ENCODE data around the gene RPUSD2.

The RPUSD2 gene

DNA sequence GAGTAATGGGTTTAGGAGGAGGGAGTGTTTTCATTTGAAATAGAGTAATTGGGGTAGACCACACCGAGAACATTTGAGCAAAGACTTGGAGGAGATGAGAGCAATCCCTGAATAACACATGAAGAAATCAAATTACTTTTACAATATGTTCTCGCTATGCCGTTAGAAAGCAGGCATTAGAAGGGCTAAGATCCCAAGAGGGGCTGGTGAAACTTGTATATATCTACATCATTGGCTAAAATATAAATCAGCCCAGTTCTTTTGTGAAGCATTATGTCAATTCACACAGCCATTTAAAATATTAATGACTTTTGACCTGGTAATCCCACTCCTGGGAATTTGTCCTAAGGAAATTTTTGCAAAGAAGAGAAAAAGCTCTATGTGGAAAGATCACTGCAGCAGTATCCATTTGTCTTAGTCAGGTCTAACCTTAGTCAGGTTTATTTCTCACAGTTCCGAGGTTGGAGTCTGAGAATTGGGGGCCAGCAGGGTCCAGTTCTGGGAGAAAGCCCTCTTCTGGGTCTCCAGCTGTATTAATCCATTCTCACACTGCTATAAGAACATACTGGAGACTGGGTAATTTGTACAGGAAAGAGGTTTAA, 35.2 kb upstream of the RPUSD2 start:
- Histone ChIP-seq H3K4me1 (ENCODE audit: low read length) (peaks cover 4% of the 10 kb centered on the region; the same call in 1 of the 2 replicates), H3K36me3 (replicated peaks; ENCODE audit: low read depth, low read length) (no peaks in the 10 kb centered on the region), H4K20me1 (ENCODE audit: insufficient read depth, low read length) (no peaks in the 10 kb centered on the region), H3K4me3 (ENCODE audit: low read length) (no peak overlapping the region), H3K27me3 (ENCODE audit: low read depth, low read length) (no peaks in the 10 kb centered on the region), H3K9ac (ENCODE audit: low read length) (no peak overlapping the region), H3K4me2 (ENCODE audit: low read length) (no peak overlapping the region), H3K27ac (ENCODE audit: low read length) (no peak overlapping the region), H2AFZ (ENCODE audit: low read depth, low read length) (no peak overlapping the region), H3K9me3 (ENCODE audit: insufficient read depth, low read length) (no peaks in the 10 kb centered on the region), H3K79me2 (ENCODE audit: low read length) (no peaks in the 10 kb centered on the region)
- TF ChIP-seq EZH2phosphoT487 (IDR thresholded peaks at IDR 0.05; ENCODE audit: low read depth) = no peak
- TF ChIP-seq, protein P1, sequence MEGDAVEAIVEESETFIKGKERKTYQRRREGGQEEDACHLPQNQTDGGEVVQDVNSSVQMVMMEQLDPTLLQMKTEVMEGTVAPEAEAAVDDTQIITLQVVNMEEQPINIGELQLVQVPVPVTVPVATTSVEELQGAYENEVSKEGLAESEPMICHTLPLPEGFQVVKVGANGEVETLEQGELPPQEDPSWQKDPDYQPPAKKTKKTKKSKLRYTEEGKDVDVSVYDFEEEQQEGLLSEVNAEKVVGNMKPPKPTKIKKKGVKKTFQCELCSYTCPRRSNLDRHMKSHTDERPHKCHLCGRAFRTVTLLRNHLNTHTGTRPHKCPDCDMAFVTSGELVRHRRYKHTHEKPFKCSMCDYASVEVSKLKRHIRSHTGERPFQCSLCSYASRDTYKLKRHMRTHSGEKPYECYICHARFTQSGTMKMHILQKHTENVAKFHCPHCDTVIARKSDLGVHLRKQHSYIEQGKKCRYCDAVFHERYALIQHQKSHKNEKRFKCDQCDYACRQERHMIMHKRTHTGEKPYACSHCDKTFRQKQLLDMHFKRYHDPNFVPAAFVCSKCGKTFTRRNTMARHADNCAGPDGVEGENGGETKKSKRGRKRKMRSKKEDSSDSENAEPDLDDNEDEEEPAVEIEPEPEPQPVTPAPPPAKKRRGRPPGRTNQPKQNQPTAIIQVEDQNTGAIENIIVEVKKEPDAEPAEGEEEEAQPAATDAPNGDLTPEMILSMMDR (IDR thresholded peaks at IDR 0.05; ENCODE audit: low read depth, low read length) = no peak

- Histone ChIP-seq H3K9me3 (ENCODE audit: insufficient read depth, low read length) (no peaks in the 10 kb centered on the region), H3K79me2 (ENCODE audit: low read length) (no peaks in the 10 kb centered on the region), H3K4me3 (ENCODE audit: low read length) (no peak overlapping the region), H4K20me1 (ENCODE audit: insufficient read depth, low read length) (no peaks in the 10 kb centered on the region), H3K4me1 (ENCODE audit: low read length) (peaks cover 4% of the 10 kb centered on the region; the same call in 1 of the 2 replicates), H3K9ac (ENCODE audit: low read length) (no peak overlapping the region), H3K27me3 (ENCODE audit: low read depth, low read length) (no peaks in the 10 kb centered on the region), H3K27ac (ENCODE audit: low read length) (no peak overlapping the region), H2AFZ (ENCODE audit: low read depth, low read length) (no peak overlapping the region), H3K4me2 (ENCODE audit: low read length) (no peak overlapping the region), H3K36me3 (replicated peaks; ENCODE audit: low read depth, low read length) (no peaks in the 10 kb centered on the region)
- TF ChIP-seq, protein P1 (IDR thresholded peaks at IDR 0.05; ENCODE audit: low read depth, low read length) = no peak
- TF ChIP-seq EZH2phosphoT487 (IDR thresholded peaks at IDR 0.05; ENCODE audit: low read depth) = no peak
Observed at GRCh38 chr15:40534371-40534770, 34.7 kb upstream of the RPUSD2 start.

DNA sequence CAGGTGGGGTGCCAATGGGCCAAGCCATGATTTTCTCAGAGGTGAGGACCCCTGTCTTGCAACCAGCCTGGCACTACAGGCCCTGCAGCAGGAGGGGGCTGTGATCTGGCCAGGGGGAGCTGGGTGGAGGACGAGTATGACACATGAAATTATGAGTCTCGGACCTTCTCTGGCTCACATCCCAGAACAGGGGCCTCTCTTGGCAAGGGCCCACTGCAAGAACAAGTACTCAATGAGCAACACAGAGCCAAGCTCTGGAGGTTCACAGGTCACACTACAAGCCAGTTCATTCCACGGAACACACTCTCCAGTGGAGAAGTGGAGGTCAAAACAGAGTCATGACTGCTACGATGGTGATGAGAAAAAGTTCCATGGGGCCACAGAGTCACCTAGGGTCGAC, 32.6 kb upstream of the RPUSD2 start:
- no peaks in the 10 kb centered on the region for H3K9me3 ChIP-seq (ENCODE audit: insufficient read depth, low read length)
- no peak overlapping the region for H3K4me3 ChIP-seq (ENCODE audit: low read length)
- H3K27ac ChIP-seq (ENCODE audit: low read length) = no peak overlapping the region
- H3K9ac ChIP-seq (ENCODE audit: low read length) = no peak overlapping the region
- H3K79me2 ChIP-seq (ENCODE audit: low read length) = no peaks in the 10 kb centered on the region
- H2AFZ ChIP-seq (ENCODE audit: low read depth, low read length) = no peak overlapping the region
- H3K27me3 ChIP-seq (ENCODE audit: low read depth, low read length) = no peaks in the 10 kb centered on the region
- peaks cover 4% of the 10 kb centered on the region; the same call in 1 of the 2 replicates for H3K4me1 ChIP-seq (ENCODE audit: low read length)
- H4K20me1 ChIP-seq (ENCODE audit: insufficient read depth, low read length) = no peaks in the 10 kb centered on the region
- no peaks in the 10 kb centered on the region for H3K36me3 ChIP-seq (replicated peaks; ENCODE audit: low read depth, low read length)
- no peak overlapping the region for H3K4me2 ChIP-seq (ENCODE audit: low read length)
- TF ChIP-seq, protein P1 (IDR thresholded peaks at IDR 0.05; ENCODE audit: low read depth, low read length) = no peak
- no peak for TF ChIP-seq EZH2phosphoT487 (IDR thresholded peaks at IDR 0.05; ENCODE audit: low read depth)

GRCh38 chr15:40538976-40539375, 30.1 kb upstream of the RPUSD2 start:
- Histone ChIP-seq H3K36me3 (replicated peaks; ENCODE audit: low read depth, low read length) (no peaks in the 10 kb centered on the region), H3K79me2 (ENCODE audit: low read length) (no peaks in the 10 kb centered on the region), H3K4me1 (ENCODE audit: low read length) (peaks cover 25% of the 10 kb centered on the region), H3K4me2 (ENCODE audit: low read length) (no peak overlapping the region), H2AFZ (ENCODE audit: low read depth, low read length) (no peak overlapping the region), H3K27ac (ENCODE audit: low read length) (no peak overlapping the region), H3K4me3 (ENCODE audit: low read length) (no peak overlapping the region), H3K27me3 (ENCODE audit: low read depth, low read length) (no peaks in the 10 kb centered on the region), H3K9me3 (ENCODE audit: insufficient read depth, low read length) (no peaks in the 10 kb centered on the region), H4K20me1 (ENCODE audit: insufficient read depth, low read length) (no peaks in the 10 kb centered on the region), H3K9ac (ENCODE audit: low read length) (no peak overlapping the region)
- no peak for TF ChIP-seq EZH2phosphoT487 (IDR thresholded peaks at IDR 0.05; ENCODE audit: low read depth)
- TF ChIP-seq, protein P1 (IDR thresholded peaks at IDR 0.05; ENCODE audit: low read depth, low read length) = no peak
